ENCODE data around the gene C17orf107. TPM values are rescaled to one million over a fixed set of nuclear protein-coding genes. Genes with fewer than 3 reads are reported as not detected.
A peak's percentile ranks its signal among the peaks of the same experiment; 100 is the strongest.

C17orf107 gene
- total RNA-seq, 1 donor from 2014 or later = 0.80 TPM

GRCh38 chr17:4944163-4944553, 44.8 kb downstream of the C17orf107 start:
- peaks cover 51% of the 10 kb centered on the region for H3K36me3 ChIP-seq
- TF ChIP-seq CTCF (IDR thresholded peaks at IDR 0.05; ENCODE audit: borderline replicate concordance) = no peak
- peak overlapping the region; percentile 100 for H3K27ac ChIP-seq (replicated peaks)
- no peaks in the 10 kb centered on the region for H3K9me3 ChIP-seq (replicated peaks)
- no peak for DNase-seq
- H3K4me1 ChIP-seq = peaks cover 89% of the 10 kb centered on the region
- intact Hi-C loops (cut with micrococcal nuclease) = no loop called here
- peak overlapping the region; percentile 99 for H3K4me3 ChIP-seq
- no peaks in the 10 kb centered on the region for H3K27me3 ChIP-seq (ENCODE audit: low read depth)

GRCh38 chr17:4944554-4945175, 45.3 kb downstream of the C17orf107 start:
- Histone ChIP-seq H3K4me3 (peak overlapping the region; percentile 99), H3K27me3 (ENCODE audit: low read depth) (no peaks in the 10 kb centered on the region), H3K27ac (replicated peaks) (peak overlapping the region; percentile 100), H3K9me3 (replicated peaks) (no peaks in the 10 kb centered on the region), H3K4me1 (peaks cover 89% of the 10 kb centered on the region), H3K36me3 (peaks cover 51% of the 10 kb centered on the region)
- intact Hi-C loops (cut with micrococcal nuclease) = no loop called here
- DNase-seq = no peak
- no peak for TF ChIP-seq CTCF (IDR thresholded peaks at IDR 0.05; ENCODE audit: borderline replicate concordance)

- Histone ChIP-seq H3K4me1 (peaks cover 92% of the 10 kb centered on the region), H3K36me3 (peaks cover 51% of the 10 kb centered on the region), H3K9me3 (replicated peaks) (no peaks in the 10 kb centered on the region), H3K27me3 (ENCODE audit: low read depth) (no peaks in the 10 kb centered on the region), H3K27ac (replicated peaks) (peak overlapping the region; percentile 100), H3K4me3 (peak overlapping the region; percentile 99)
- intact Hi-C loops (cut with micrococcal nuclease) = no loop called here
- DNase-seq = peak; percentile 72
- TF ChIP-seq CTCF (IDR thresholded peaks at IDR 0.05; ENCODE audit: borderline replicate concordance) = no peak
Observed at GRCh38 chr17:4945176-4945943, 46.0 kb downstream of the C17orf107 start.

GRCh38 chr17:4945944-4946280, 46.6 kb downstream of the C17orf107 start:
- Histone ChIP-seq H3K27ac (replicated peaks) (peak overlapping the region; percentile 100), H3K9me3 (replicated peaks) (no peaks in the 10 kb centered on the region), H3K4me3 (peak overlapping the region; percentile 99), H3K4me1 (peaks cover 92% of the 10 kb centered on the region), H3K27me3 (ENCODE audit: low read depth) (no peaks in the 10 kb centered on the region), H3K36me3 (peaks cover 51% of the 10 kb centered on the region)
- intact Hi-C loops (cut with micrococcal nuclease) = no loop called here
- DNase-seq = no peak
- TF ChIP-seq CTCF (IDR thresholded peaks at IDR 0.05; ENCODE audit: borderline replicate concordance) = no peak

GRCh38 chr17:4946312-4946976, 47.1 kb downstream of the C17orf107 start:
- peaks cover 90% of the 10 kb centered on the region for H3K4me1 ChIP-seq
- H3K36me3 ChIP-seq = peaks cover 51% of the 10 kb centered on the region
- no peaks in the 10 kb centered on the region for H3K27me3 ChIP-seq (ENCODE audit: low read depth)
- no peak for TF ChIP-seq CTCF (IDR thresholded peaks at IDR 0.05; ENCODE audit: borderline replicate concordance)
- H3K9me3 ChIP-seq (replicated peaks) = no peaks in the 10 kb centered on the region
- DNase-seq = no peak
- peak overlapping the region; percentile 99 for H3K4me3 ChIP-seq
- intact Hi-C loops (cut with micrococcal nuclease) = no loop called here
- peak overlapping the region; percentile 100 for H3K27ac ChIP-seq (replicated peaks)

Data from left ventricle myocardium inferior (tissue), 1 donor.